NT2/D1 (cell line): Measurements from ENCODE around the gene COL9A3.

Experiments
- DNase-seq: peaks from one replicate; pipeline ENCODE4 v3.0.0-alpha.2; 2011; ENCODE audit warnings: low read depth, low spot score
- H3K27me3 ChIP-seq: 2 replicates; pipeline ENCODE4 v1.6.0; 2011; ENCODE audit warnings: mild to moderate bottlenecking; ENCODE audit not compliant: insufficient read length, insufficient read depth
- H3K36me3 ChIP-seq: 2 replicates; pipeline ENCODE4 v1.6.1; 2011; ENCODE audit warnings: mild to moderate bottlenecking, low read length, mixed read lengths; ENCODE audit not compliant: insufficient read depth, insufficient read length
- H3K4me1 ChIP-seq: 2 replicates; pipeline ENCODE4 v1.5.1; 2011; ENCODE audit not compliant: insufficient read depth, insufficient read length
- H3K4me3 ChIP-seq: 2 replicates; pipeline ENCODE4 v1.5.1; 2011; ENCODE audit warnings: low read depth; ENCODE audit not compliant: insufficient read length
- H3K9ac ChIP-seq: 2 replicates; pipeline ENCODE4 v1.6.0; 2011; ENCODE audit warnings: low read depth; ENCODE audit not compliant: insufficient read length
- H3K9me3 ChIP-seq: 2 replicates; pipeline ENCODE4 v1.5.1; 2011; ENCODE audit warnings: mild to moderate bottlenecking, low read length; ENCODE audit not compliant: insufficient read depth
- SUZ12 ChIP-seq: IDR thresholded peaks from 2 replicates; pipeline ENCODE4 v1.6.1; 2011; ENCODE audit not compliant: insufficient read length, insufficient read depth; ENCODE audit errors: extremely low read depth
- YY1 ChIP-seq: IDR thresholded peaks from 2 replicates; pipeline ENCODE4 v1.6.1; 2011; ENCODE audit not compliant: insufficient read length, insufficient read depth
- ZNF274 ChIP-seq: IDR thresholded peaks from 2 replicates; pipeline ENCODE4 v1.6.1; 2011; ENCODE audit warnings: mild to moderate bottlenecking, low read depth, low read length

The COL9A3 gene

GRCh38 chr20:62780204-62780603 lies 36.6 kb upstream of the COL9A3 start:
- no peak overlapping the region for H3K4me3 ChIP-seq
- H3K9me3 ChIP-seq: no peaks in the 10 kb centered on the region

DNA sequence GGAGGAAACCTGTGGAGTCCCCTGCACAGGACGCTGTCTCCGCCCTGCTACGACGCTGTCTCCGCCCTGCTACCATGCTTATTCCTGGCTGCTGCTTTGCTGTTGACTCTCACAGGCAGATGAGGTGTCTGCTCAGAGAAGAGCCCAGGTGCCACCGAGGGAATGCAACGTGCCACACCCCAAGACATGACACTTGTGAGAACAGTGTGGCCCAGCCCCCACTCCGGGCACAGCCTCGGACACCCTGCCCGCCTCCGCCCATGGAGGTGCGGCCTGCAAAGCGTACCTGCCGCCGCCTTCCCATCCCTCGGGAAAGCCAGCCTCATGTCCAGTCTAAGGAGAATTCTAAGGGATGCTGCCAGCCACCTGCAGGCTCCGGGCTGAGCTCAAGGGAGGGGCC lies 36.2 kb upstream of the COL9A3 start:
- Histone ChIP-seq H3K4me1 (peaks cover 9% of the 10 kb centered on the region), H3K9ac (peak overlapping the region; percentile 26), H3K9me3 (no peaks in the 10 kb centered on the region), H3K36me3 (no peaks in the 10 kb centered on the region), H3K27me3 (no peaks in the 10 kb centered on the region), H3K4me3 (no peak overlapping the region)
- no peak for DNase-seq
- no peak for TF ChIP-seq YY1
- TF ChIP-seq ZNF274: no peak
- TF ChIP-seq SUZ12: no peak

More at GRCh38 chr20:62780204-62780603, 36.6 kb upstream of the COL9A3 start:
- H3K36me3 ChIP-seq: no peaks in the 10 kb centered on the region
- DNase-seq: no peak
- no peak overlapping the region for H3K9ac ChIP-seq
- TF ChIP-seq SUZ12 (no peak), YY1 (no peak), ZNF274 (no peak)
- H3K27me3 ChIP-seq: no peaks in the 10 kb centered on the region
- peaks cover 9% of the 10 kb centered on the region for H3K4me1 ChIP-seq

GRCh38 chr20:62782149-62782892 lies 34.5 kb upstream of the COL9A3 start:
- Histone ChIP-seq H3K27me3 (no peaks in the 10 kb centered on the region), H3K4me1 (peaks cover 14% of the 10 kb centered on the region), H3K9ac (no peak overlapping the region)

DNA sequence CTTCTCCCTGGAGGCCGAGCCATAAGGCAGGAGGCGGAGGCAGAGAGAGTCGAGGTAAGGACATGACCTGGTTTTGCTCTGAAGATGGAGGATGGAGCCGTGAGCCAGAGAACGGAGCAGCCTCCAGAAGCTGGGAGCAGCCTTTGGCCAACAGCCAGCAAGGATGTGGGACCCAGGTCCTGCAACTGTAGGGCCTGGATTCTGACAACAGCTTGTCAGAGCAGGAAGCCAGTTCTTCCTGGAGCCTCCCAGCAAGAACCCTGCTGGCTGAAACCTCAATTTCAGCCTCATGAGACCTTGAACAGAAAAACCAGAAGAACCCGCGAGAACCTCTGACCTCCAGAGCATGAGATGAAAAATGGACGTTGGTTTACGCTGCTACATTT lies 34.0 kb upstream of the COL9A3 start:
- Histone ChIP-seq H3K27me3 (peaks cover 5% of the 10 kb centered on the region), H3K9ac (no peak overlapping the region), H3K4me1 (peaks cover 14% of the 10 kb centered on the region), H3K36me3 (no peaks in the 10 kb centered on the region), H3K9me3 (no peaks in the 10 kb centered on the region), H3K4me3 (no peak overlapping the region)
- TF ChIP-seq YY1 (no peak), SUZ12 (no peak), ZNF274 (no peak)
- no peak for DNase-seq

More at GRCh38 chr20:62782149-62782892, 34.5 kb upstream of the COL9A3 start:
- DNase-seq: no peak
- no peak for TF ChIP-seq ZNF274
- TF ChIP-seq YY1: no peak
- TF ChIP-seq SUZ12: no peak
- no peak overlapping the region for H3K4me3 ChIP-seq
- H3K36me3 ChIP-seq: no peaks in the 10 kb centered on the region
- H3K9me3 ChIP-seq: no peaks in the 10 kb centered on the region

DNA sequence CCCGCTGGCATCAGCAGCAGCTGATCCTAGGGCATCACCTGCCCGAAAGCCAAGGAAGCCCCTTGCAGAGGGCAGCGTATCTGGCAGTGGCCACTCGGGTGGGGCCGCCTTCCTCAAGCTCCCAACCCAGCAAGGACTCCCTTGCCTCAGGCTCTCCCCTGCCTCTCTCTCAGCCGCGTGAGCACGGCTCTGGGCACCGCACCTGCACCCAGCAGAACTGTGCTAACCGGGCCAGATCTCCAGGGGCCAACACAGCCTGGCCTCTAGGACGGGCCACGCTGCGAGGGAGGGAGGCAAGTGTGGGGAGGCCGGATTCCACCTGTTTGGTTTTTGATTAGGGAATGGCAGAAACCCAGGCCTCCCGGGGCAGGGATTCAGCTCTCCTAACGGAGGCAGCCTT lies 32.4 kb upstream of the COL9A3 start:
- H3K27me3 ChIP-seq: peaks cover 11% of the 10 kb centered on the region

DNA sequence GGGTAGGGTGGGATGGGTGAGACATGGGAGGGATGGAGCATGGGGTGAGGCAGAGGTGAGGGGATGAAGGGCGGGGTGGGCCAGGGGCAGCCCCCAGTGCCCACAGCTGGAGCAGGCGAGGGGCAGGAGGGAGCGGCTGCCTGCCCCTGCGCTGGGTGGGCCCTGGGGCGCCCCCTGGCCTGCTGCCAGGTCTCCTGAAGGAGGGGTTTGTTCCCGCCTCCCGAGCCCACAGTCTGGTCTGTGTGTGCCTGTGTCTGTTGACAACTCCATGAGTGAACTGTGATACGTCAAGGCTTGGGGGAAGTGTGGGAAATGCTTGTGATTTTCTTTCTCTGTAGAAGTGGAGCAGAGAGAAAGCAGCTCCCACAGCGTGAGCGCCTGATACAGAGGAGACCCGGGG lies 31.5 kb upstream of the COL9A3 start:
- no peak overlapping the region for H3K9ac ChIP-seq
- TF ChIP-seq YY1: no peak
- no peak for TF ChIP-seq SUZ12
- TF ChIP-seq ZNF274: no peak
- DNase-seq: no peak
- H3K4me3 ChIP-seq: no peak overlapping the region
- H3K4me1 ChIP-seq: peaks cover 18% of the 10 kb centered on the region
- peaks cover 11% of the 10 kb centered on the region for H3K27me3 ChIP-seq
- H3K36me3 ChIP-seq: no peaks in the 10 kb centered on the region
- H3K9me3 ChIP-seq: no peaks in the 10 kb centered on the region

More for the DNA sequence above, 32.4 kb upstream of the COL9A3 start:
- H3K9me3 ChIP-seq: no peaks in the 10 kb centered on the region
- DNase-seq: no peak
- H3K4me3 ChIP-seq: no peak overlapping the region
- no peak overlapping the region for H3K9ac ChIP-seq
- no peaks in the 10 kb centered on the region for H3K36me3 ChIP-seq
- no peak for TF ChIP-seq ZNF274
- no peak for TF ChIP-seq SUZ12
- no peak for TF ChIP-seq YY1
- H3K4me1 ChIP-seq: peaks cover 14% of the 10 kb centered on the region

- DNase-seq: no peak
- Histone ChIP-seq H3K9me3 (no peaks in the 10 kb centered on the region), H3K4me3 (no peak overlapping the region), H3K9ac (peak overlapping the region; percentile 26), H3K36me3 (no peaks in the 10 kb centered on the region), H3K27me3 (peaks cover 11% of the 10 kb centered on the region), H3K4me1 (peaks cover 18% of the 10 kb centered on the region)
- TF ChIP-seq ZNF274 (no peak), YY1 (no peak), SUZ12 (no peak)
These were observed 30.7 kb upstream of the COL9A3 start for GRCh38 chr20:62786157-62786556.

- no peak for DNase-seq
- Histone ChIP-seq H3K4me3 (no peak overlapping the region), H3K36me3 (no peaks in the 10 kb centered on the region), H3K4me1 (peaks cover 15% of the 10 kb centered on the region), H3K27me3 (peaks cover 11% of the 10 kb centered on the region), H3K9me3 (no peaks in the 10 kb centered on the region), H3K9ac (no peak overlapping the region)
- TF ChIP-seq ZNF274: no peak
- TF ChIP-seq SUZ12: no peak
- no peak for TF ChIP-seq YY1
These were observed 29.5 kb upstream of the COL9A3 start for GRCh38 chr20:62787321-62787720.
